ENCODE measurements around the gene NT5DC1. TPM values are rescaled to one million over a fixed set of nuclear protein-coding genes. Genes with fewer than 3 reads are reported as not detected.
A peak's percentile ranks its signal among the peaks of the same experiment; 100 is the strongest.

NT5DC1 gene
- total and polyA plus RNA-seq, 11 donors: 6.5 to 72.4 (median 50.9) TPM

DNA sequence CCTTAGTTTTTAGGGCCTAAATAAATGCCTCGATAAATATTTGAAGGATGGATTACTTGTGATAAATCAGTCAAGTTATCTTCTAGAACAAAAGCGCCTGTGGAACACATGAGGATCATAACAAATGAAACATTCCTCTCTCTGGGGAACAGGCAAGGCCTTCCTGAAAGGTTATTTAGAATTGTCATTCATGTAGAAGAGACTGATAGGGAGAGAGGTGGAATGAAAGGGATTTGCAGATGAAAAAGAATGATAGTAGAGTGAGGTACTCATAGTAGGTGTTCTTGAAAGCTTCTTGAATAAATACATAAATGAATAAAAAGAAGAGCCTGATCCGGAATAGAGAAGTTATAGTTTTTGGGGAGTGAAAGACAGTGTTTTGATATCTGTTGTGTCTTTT lies 122.7 kb downstream of the NT5DC1 start:
- no peak overlapping the region for H3K27ac ChIP-seq
- intact Hi-C loops (cut with DNase I): no loop called here
- H3K36me3 ChIP-seq: peaks cover 0 to 34% (median 7%) of the 10 kb centered on the region in 9 donors
- WGBS, 4 donors: 83 to 87% (median 83%) methylated on average over 3 of the region's 3 CpGs
- peaks cover 0 to 15% (median 0%) of the 10 kb centered on the region in 12 donors for H3K4me1 ChIP-seq
- DNase-seq: no peak
- H3K9me3 ChIP-seq: no peaks in the 10 kb centered on the region
- no peak overlapping the region for H3K4me3 ChIP-seq
- no peak for ATAC-seq
- no peaks in the 10 kb centered on the region for H3K27me3 ChIP-seq
- TF ChIP-seq, protein P1, sequence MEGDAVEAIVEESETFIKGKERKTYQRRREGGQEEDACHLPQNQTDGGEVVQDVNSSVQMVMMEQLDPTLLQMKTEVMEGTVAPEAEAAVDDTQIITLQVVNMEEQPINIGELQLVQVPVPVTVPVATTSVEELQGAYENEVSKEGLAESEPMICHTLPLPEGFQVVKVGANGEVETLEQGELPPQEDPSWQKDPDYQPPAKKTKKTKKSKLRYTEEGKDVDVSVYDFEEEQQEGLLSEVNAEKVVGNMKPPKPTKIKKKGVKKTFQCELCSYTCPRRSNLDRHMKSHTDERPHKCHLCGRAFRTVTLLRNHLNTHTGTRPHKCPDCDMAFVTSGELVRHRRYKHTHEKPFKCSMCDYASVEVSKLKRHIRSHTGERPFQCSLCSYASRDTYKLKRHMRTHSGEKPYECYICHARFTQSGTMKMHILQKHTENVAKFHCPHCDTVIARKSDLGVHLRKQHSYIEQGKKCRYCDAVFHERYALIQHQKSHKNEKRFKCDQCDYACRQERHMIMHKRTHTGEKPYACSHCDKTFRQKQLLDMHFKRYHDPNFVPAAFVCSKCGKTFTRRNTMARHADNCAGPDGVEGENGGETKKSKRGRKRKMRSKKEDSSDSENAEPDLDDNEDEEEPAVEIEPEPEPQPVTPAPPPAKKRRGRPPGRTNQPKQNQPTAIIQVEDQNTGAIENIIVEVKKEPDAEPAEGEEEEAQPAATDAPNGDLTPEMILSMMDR (IDR thresholded peaks at IDR 0.05): no peak
- TF ChIP-seq POLR2A (IDR thresholded peaks at IDR 0.05): no peak

DNA sequence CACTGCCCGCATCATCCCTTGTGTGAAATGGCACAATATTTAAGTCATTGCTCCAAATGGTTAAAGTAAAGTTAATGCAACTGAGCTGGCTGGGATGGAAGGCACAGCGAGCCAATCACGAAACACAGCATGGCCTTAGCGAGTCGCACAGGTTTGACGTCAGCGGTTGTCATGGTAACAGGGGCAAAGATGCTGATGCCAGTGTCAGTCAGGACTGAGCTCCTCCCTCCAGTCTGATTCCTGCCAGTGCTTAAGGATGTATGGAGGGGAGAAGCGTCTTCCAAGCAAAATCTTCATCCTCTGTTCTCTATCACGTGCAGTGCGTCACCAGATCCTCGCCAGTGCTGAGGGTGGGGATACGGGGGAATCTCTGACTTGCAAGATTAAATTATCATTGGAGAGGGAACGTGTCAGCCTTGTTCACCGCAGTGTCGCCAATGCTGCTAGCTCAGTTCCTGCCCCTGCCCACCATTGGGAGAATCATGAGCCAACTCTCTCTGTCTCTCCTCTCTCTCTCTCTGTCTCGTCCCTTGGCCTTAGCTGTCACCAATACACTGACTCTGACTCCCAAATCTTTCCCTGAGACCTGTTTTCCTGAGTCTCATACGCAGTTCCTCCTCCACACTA lies 128.7 kb downstream of the NT5DC1 start:
- peaks cover 0 to 10% (median 2%) of the 10 kb centered on the region in 9 donors for H3K36me3 ChIP-seq
- DNase-seq: peak; percentile 84 to 91 (median 89)
- no peak for TF ChIP-seq POLR2A (IDR thresholded peaks at IDR 0.05)
- TF ChIP-seq, protein P1 (IDR thresholded peaks at IDR 0.05): no peak
- intact Hi-C loops (cut with DNase I): no loop called here
- H3K9me3 ChIP-seq: no peaks in the 10 kb centered on the region
- H3K4me3 ChIP-seq: peak overlapping the region in 9 of 12 donors; percentile 8 to 49 (median 33)
- no peaks in the 10 kb centered on the region for H3K27me3 ChIP-seq
- 56 to 65% (median 63%) methylated on average over 17 of the region's 17 CpGs for WGBS, 4 donors
- ATAC-seq: peak; percentile 84 to 97 (median 93)
- H3K4me1 ChIP-seq: peaks cover 0 to 13% (median 0%) of the 10 kb centered on the region in 12 donors
- no peak overlapping the region for H3K27ac ChIP-seq

DNA sequence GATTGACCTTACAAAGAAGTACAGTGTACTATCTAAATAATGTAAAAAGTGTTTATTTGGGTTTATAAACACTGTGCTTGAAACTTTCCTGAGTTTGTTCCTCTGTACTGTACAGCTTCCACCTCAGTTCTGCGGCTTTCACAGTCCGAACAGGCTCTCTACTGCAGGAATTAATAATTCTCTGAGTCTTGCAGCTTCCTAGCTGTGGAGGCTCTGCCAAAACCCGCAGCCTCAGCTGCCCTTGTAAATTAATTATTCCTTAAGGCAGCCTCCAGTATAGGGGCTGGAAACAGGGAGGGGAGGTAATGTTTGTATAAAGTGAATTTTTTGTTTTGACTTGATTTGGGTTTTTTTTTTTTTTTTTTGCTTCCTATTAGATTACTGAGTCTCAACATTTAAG lies 134.0 kb downstream of the NT5DC1 start:
- H3K9me3 ChIP-seq: no peaks in the 10 kb centered on the region
- H3K4me1 ChIP-seq: peaks cover 0 to 11% (median 0%) of the 10 kb centered on the region in 12 donors
- ATAC-seq (no peak), DNase-seq (no peak)
- peaks cover 0 to 36% (median 19%) of the 10 kb centered on the region in 9 donors for H3K36me3 ChIP-seq
- intact Hi-C loops (cut with DNase I): no loop called here
- no peak overlapping the region for H3K4me3 ChIP-seq
- H3K27ac ChIP-seq: no peak overlapping the region
- no peaks in the 10 kb centered on the region for H3K27me3 ChIP-seq
- TF ChIP-seq POLR2A (IDR thresholded peaks at IDR 0.05): no peak
- TF ChIP-seq, protein P1 (IDR thresholded peaks at IDR 0.05): no peak
- 92 to 96% (median 92%) methylated on average over 3 of the region's 3 CpGs for WGBS, 4 donors

DNA sequence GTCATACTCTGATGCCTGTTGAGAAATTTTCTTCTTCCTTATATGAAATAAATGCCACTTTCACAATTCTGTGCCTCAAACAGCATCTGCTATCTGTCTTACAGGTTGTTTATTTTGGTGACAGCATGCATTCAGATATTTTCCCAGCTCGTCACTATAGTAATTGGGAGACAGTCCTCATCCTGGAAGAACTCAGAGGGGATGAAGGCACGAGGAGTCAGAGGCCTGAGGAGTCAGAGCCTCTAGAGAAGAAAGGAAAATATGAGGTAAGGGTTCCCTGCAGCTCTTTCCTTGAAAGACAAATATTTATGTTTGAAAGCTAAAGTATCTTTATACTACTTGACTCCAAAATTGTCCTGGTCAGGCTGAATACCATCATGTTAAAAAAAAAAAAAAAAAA lies 137.4 kb downstream of the NT5DC1 start:
- intact Hi-C loops (cut with DNase I): no loop called here
- Histone ChIP-seq H3K9me3 (no peaks in the 10 kb centered on the region), H3K27ac (no peak overlapping the region), H3K4me1 (no peaks in the 10 kb centered on the region), H3K27me3 (no peaks in the 10 kb centered on the region), H3K36me3 (peaks cover 0 to 46% (median 19%) of the 10 kb centered on the region in 9 donors), H3K4me3 (no peak overlapping the region)
- TF ChIP-seq, protein P1 (IDR thresholded peaks at IDR 0.05): no peak
- TF ChIP-seq POLR2A (IDR thresholded peaks at IDR 0.05): no peak
- ATAC-seq (no peak), DNase-seq (no peak)
- WGBS, 4 donors: 72 to 84% (median 82%) methylated on average over 2 of the region's 2 CpGs
